ENCODE results near the gene SESTD1. TPM values are rescaled to one million over a fixed set of nuclear protein-coding genes. Genes with fewer than 3 reads are reported as not detected.

The SESTD1 gene
- total RNA-seq, 1 experiment from 2014 or later, result 26.6 TPM

GRCh38 chr2:179248024-179248348, 16.6 kb downstream of the SESTD1 start:
- H3K4me3 ChIP-seq (replicated peaks in 1 of 2; ENCODE audit: low read depth in 1 of 2, low read length in 2 of 2), result no peak overlapping the region
- CTCF ChIA-PET, result interaction anchor here (1.1 kb wide), 1 partner anchor 29 kb away, joined by 3 read pairs; no protein-coding TSS in a partner anchor
- no peak for DNase-seq (ENCODE audit: low read depth, low spot score)

More at GRCh38 chr2:179248024-179248348, 16.6 kb downstream of the SESTD1 start:
- Histone ChIP-seq H3K9ac (ENCODE audit: low read length) (no peak overlapping the region), H3K9me3 (ENCODE audit: control insufficient read depth in 1 of 2, insufficient read depth in 1 of 2, low read depth in 1 of 2, low read length in 2 of 2) (no peaks in the 10 kb centered on the region), H3K4me1 (ENCODE audit: control insufficient read depth in 1 of 2, insufficient read depth in 2 of 2, low read length in 2 of 2) (peaks cover 0 to 4% of the 10 kb centered on the region in 2 experiments; a peak in 1 of 4 replicates), H3K27ac (ENCODE audit: low read depth, low read length) (no peak overlapping the region), H4K20me1 (ENCODE audit: insufficient read depth) (no peaks in the 10 kb centered on the region), H3K79me2 (ENCODE audit: insufficient read depth, low read length) (no peaks in the 10 kb centered on the region; the same call in 1 of the 2 replicates), H3K4me2 (ENCODE audit: low read length) (no peak overlapping the region), H2AFZ (ENCODE audit: low read depth, low read length, poor library complexity, severe bottlenecking) (no peak overlapping the region), H3K9me2 (ENCODE audit: insufficient read depth) (no peaks in the 10 kb centered on the region), H3K36me3 (ENCODE audit: control insufficient read depth in 1 of 2, insufficient read depth in 2 of 2, low read length in 2 of 2) (no peaks in the 10 kb centered on the region), H3K27me3 (ENCODE audit: insufficient read depth, low read length) (no peaks in the 10 kb centered on the region)
- intact Hi-C loops (cut with micrococcal nuclease), result no loop called here
- POLR2A ChIA-PET, result no interaction called here
- TF ChIP-seq CTCF (IDR thresholded peaks at IDR 0.05 in 2 of 3, conservative IDR thresholded peaks at IDR 0.05 in 1 of 3; ENCODE audit: borderline replicate concordance in 1 of 3, insufficient read depth in 1 of 3, low read depth in 2 of 3, low read length in 2 of 3) (no peak), FOSL1 (IDR thresholded peaks at IDR 0.05; ENCODE audit: low read depth) (no peak), RAD21 (IDR thresholded peaks at IDR 0.05; ENCODE audit: low read depth) (no peak), EGR1 (IDR thresholded peaks at IDR 0.05; ENCODE audit: low read depth) (no peak), ZBTB33 (IDR thresholded peaks at IDR 0.05; ENCODE audit: extremely low read depth, insufficient replicate concordance, low read length) (no peak), ELF1 (IDR thresholded peaks at IDR 0.05; ENCODE audit: borderline replicate concordance, low read depth) (no peak), EZH2phosphoT487 (IDR thresholded peaks at IDR 0.05; ENCODE audit: borderline replicate concordance) (no peak), CEBPB (IDR thresholded peaks at IDR 0.05; ENCODE audit: low read depth) (no peak), TCF7L2 (IDR thresholded peaks at IDR 0.05; ENCODE audit: borderline replicate concordance, extremely low read depth, insufficient read depth, insufficient read length) (no peak), POLR2A (IDR thresholded peaks at IDR 0.05; ENCODE audit: borderline replicate concordance, extremely low read depth, insufficient read depth, insufficient read length) (no peak), ZFX (IDR thresholded peaks at IDR 0.05) (no peak), REST (IDR thresholded peaks at IDR 0.05; ENCODE audit: low read depth) (no peak), ZNF274 (IDR thresholded peaks at IDR 0.05; ENCODE audit: low read depth, low read length) (no peak), EZH2 (IDR thresholded peaks at IDR 0.05) (no peak), YY1 (IDR thresholded peaks at IDR 0.05; ENCODE audit: extremely low read depth, insufficient replicate concordance, low read depth, low read length) (no peak), SP1 (IDR thresholded peaks at IDR 0.05; ENCODE audit: low read depth) (no peak), SIN3A (IDR thresholded peaks at IDR 0.05; ENCODE audit: low read depth) (no peak)
- BruUV-seq (replicated peaks), result no TSS peak
- RAD21 ChIA-PET (ENCODE audit: low non-redundant PET in 1 of 2, low total read pairs in 2 of 2, uncharacterized antibody in 2 of 2, unreplicated experiment in 2 of 2), result no interaction called here
- ATAC-seq, result no peak

Data from HCT116 (cell line).